NCI-H82 treated with DMSO at 0.1 percent for 48 hours (cell line): Measurements from ENCODE around the gene HS3ST6.
"Not testable (repeated sequence)": the region's sequence is repeated elsewhere in the genome, so short reads cannot be mapped to it uniquely, and the experiment has no call there.

ENCODE experiments used
- DNase-seq: peaks from one replicate; lab custom pipeline; 2025; ENCODE audit not compliant: unreplicated experiment; lab: John Stamatoyannopoulos, UW

The HS3ST6 gene

DNA sequence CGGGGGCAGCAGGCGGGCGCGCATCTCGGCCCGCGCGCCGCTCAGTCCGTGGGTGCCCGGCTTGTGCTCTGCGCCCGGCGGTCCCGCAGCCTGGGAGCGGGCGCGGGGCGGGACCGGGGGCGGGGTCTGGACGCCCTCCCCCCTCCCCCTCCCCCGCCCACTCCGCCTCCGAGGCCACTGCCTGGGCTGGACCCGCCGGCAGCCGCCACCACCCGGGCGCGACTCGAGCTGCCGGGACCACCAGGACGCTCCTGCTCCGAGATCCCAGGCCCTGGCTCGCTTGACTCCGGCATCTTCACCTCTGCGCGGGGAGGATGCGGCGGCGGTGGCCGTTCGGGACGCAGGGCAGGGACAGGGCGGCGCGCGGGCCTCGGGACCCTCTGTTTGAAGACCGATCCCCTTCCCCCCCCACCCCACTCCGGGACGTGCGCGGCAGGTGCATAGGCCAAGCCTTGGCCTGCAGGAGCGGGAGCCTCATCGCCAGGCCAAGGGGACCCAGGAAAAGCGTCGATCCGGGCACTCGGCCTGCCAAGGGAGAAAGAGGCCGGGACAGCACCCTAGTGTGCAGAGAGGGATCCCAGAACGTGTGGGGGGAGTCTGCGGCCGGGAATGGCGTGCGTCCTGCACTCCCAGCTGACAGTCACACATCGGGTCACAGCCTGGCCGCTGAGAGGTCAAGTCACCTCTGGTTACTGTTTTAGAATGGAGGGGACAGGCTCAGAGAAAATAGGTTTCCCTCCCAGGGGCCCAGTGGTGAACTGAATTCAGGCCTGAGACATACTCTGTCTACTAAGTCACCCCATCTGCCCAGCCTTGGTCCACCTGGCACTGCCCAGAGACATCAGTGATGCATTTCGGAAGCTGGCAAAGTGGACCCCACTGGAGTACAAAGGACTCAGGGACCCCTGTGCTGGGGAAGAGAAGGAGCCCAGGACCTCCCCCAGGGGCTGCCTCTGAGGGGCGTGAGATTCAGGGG lies at the start of gene HS3ST6:
HS3ST6 (minus strand) TSS at position 65 of the 976 bp plus-strand sequence. CDS start 92 bp downstream, outside the sequence.
- DNase-seq, result no peak

DNA sequence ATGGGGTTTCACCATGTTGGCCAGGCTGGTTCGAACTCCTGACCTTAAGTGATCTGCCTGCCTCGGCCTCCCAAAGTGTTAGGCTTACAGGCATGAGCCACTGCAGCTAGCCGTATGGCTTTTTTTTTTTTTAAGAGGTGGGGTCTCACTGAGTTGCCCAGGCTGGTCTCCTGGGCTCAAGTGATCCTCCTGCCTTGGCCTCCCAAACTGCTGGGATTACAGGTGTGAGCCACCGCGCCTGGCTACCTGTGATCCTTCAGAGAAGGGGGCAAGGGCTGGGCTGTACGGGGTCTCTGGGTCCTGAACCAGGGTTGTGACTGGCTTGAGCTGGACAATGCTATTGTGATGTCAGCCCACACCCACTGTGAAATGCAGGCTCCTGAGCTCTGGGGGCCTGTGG lies 48.2 kb upstream of the HS3ST6 start, which contains the start of gene RNF151:
RNF151 (plus strand) TSS at position 397 of the 400 bp plus-strand sequence. CDS start 26 bp downstream, outside the sequence.
- DNase-seq, result no peak

DNA sequence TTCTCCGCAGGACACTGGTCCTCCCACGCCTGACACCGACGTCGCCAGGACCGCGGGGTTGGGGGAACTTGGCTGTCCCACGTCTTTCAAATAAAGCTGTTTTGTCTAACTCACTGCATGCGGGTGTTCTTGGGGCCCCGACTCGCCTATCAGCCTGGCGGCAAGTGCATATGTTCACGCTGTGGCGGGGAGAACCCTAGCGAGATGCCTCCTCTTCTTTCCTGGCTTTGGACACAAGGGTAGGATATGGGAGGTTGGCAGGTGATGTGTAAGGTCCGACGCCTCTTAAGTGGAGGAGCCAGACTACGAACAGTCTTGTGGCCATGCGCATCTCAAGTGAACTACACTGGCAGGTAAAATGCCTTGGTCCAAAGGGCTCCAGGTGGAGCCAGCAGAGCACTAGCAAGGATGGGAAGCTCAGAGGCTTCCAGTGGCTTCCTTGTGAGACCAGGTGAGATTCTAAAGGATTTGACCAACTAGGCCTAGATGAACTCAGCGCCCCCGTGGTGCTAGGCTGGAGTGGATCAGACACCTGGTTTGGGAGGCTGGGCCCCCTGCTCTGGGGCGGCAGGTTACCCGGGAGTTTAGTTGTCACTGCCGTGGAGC lies 47.3 kb upstream of the HS3ST6 start:
- no peak for DNase-seq

DNA sequence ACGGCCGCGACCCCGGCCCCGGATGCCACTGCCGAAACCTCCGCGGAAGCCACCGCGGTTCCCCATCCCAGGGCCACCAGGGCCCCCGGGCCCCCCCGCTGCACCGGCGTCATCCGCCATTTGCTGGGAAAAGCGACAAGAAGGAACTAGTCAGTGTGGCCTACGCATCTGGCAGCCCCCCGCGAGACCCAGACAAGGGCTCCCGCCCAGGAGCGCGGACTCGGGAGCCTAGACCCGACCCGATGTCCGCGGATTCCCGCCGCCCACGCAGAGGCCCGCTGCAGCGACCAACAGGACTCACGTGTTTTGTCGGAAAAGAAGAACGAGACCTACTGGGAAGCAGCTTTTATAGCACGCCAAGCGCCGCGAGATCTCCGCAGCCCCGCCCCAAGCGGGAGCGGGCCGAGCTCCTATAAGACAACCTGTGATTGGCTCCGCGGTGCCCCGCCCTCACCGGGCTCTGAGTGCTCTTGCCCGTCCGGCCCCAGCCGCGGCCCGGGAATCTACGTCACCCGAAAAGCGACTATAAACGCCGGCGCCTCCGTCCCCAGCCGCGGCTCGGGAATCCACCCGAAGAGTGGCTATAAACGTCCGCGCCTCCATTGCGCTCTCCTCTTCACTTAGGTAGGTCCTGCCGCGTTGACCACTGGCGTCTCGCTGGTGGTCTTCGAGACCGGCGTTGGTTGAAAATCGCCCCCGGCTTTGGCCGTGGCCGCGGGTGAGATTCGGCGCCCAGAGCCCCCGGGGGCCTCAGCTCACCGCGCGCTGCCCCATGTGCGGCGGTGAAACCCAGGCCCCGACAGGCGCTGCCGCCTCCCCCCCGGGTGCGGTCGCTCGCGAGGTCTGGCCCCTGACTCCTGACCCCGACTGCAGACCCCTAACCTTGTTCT lies 46.5 kb upstream of the HS3ST6 start, which contains the start of gene RPS2:
RPS2 (minus strand) TSS at position 321 of the 890 bp plus-strand sequence; CDS start at position 120, 201 bp downstream.
- DNase-seq, result peak; percentile 96

DNA sequence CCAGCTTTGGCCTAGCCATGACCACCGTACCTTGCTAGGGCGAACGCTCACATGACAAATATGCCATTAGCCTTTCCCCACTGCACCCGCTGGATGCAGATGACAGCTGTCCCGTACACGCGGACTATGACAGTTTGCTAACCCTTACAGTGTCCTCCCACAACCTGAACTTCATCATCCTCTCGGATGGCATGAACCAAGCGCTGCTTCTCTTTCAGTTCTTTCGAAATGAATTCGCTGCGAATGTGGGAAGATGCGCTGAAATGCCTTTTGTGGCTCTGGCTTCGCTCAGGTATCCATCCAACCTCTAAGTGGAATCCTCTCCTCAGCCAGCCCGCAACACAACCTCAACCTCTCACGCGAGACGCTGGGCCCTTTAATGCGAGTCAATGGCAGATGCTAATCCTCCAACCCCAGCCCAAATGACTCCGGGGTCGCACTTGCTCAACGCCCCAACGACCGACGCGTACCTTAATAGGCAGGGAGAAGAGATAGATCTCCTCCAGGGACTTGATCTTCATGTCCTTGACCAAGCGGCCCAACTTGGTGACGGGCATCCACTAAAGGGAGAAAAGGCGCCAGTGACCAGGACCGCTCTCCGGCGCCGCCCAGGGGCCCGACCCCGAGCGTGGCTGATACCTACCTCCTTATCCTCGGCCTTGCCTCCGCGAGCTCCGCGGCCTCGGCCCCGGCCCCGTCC lies 45.7 kb upstream of the HS3ST6 start:
- no peak for DNase-seq

DNA sequence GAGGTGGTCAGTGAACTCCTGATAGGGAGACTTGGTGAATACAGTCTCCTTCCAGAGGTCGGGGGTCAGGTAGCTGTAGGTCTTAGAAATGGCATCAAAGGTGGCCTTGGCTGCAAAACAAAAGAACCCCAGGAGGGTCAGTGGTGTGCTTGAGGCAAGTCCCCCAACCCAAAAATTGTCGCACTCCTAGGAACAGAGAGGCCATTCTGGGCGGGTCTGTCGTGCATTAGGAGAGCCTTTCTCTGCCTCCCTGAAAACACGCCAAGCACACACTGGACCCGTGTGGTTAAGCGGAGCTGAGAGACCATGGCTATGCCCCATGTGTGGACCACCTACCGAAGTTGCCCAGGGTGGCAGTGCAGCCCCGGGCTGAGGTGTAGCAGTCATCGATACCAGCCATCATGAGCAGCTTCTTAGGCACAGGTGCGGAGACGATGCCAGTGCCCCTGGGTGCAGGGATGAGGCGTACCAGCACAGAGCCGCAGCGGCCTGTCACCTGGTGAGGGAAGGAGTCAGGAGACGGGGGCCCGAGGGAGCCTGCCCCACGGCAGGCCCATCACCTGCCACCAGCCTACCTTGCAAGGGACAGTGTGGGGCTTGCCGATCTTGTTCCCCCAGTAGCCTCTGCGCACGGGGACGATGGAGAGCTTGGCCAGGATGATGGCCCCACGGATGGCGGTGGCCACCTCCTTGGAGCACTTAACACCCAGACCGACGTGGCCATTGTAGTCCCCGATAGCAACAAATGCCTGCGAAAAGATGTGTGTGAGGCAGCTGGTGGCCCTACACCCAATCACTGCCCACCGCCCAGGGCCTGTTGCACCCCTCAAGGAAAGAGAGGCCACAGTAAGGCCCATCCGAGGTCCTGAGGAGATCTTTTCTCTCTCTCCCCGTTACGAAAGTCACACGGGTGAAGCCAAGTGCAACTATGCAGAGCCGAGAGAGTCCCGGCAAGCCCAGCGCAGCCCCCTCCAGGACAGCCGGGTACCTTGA lies 44.2 kb upstream of the HS3ST6 start:
- DNase-seq, result not testable (repeated sequence)

DNA sequence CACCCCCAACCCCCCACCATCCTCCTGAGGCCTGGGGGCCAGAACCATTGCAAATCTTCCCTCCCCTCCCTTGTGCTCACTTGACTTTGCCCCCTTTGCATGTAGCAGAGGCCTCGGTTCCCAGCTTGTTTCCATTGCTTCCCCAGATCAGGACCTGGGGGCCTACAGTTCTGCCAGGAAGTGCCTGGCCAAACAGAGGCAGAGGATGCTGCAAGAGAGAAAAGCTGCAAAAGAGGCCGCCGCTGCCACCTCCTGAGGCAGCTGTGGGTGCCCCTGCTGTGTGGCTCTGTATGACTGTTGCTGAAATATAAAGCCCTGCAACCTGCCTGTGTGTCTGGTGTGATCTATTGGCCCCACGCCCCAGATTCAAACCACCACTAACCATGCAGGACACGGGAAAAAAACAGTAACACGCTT lies 43.4 kb upstream of the HS3ST6 start:
- DNase-seq, result no peak

DNA sequence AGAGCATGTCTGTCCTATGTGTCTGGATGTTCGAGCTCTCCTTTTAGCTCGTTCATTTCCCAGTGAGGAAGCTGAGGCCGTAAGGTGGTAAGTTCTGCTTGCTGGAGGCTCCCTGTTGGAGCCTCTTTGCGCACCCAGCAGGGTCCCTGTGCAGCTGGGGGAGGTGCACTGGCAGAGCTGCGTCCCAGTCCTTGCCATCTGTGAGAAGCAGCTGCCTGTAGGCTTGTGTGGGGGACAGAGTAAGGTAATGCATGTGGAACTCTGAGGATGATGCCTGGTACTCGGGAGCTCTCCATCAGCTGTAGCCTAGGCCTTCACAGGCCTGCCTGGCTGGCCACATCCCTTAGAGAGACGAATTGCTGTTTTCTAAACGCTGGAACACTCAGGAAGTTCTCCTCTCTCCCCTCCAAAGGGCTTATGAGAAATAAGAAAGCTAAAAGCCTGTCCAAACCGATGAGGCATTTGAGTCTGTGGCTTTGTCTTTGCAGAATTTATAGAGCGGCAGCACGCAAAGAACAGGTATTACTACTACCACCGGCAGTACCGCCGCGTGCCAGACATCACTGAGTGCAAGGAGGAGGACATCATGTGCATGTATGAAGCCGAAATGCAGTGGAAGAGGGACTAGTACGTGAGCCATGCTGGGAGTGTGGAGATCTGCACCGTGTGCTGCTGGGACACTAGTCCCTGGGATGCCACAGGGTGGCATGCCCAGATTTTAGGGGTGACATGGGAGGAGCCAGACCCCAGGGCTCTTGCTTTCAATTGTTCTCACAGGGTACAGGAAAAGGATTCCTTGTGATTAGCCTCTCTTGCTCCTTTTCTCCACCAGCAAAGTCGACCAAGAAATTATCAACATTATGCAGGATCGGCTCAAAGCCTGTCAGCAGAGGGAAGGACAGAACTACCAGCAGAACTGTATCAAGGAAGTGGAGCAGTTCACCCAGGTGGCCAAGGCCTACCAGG lies 42.7 kb upstream of the HS3ST6 start:
- peak; percentile 62 for DNase-seq

DNA sequence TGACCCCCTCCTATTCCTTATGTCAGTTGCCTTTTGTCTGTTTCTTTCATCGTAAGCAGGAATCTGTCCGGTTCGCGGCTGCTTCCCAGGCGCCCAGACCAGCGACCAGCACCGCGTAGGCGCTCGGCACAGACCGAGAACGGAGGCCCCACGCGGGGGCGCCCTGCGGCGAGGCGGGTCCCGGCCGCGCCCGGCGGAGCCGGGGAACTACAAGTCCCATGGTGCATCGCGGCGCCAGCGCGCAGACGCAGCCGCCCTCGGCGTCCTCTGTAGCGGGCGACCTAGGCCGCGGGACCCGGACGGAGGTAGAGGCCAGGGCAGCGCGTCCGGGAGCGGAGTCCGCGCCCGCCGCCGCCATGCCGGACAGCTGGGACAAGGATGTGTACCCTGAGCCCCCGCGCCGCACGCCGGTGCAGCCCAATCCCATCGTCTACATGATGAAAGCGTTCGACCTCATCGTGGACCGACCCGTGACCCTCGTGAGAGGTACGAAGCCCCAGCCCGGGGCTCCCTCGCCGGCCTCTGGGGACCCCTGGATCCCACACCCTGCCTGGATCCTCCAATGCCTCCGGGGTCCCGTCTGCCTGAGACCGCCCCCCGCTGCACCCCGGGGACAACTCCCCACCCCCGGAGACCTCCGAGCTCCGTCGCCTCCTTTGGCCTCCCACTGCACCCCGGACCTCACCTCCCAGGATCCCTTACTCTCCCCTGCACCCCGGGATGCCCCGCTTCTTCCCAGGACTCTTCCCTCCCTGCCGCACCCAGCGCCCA lies 41.2 kb upstream of the HS3ST6 start, which contains the start of gene NDUFB10:
NDUFB10 (plus strand) TSS at position 270 of the 771 bp plus-strand sequence; CDS start at position 357, 87 bp downstream.
- peak; percentile 51 for DNase-seq

DNA sequence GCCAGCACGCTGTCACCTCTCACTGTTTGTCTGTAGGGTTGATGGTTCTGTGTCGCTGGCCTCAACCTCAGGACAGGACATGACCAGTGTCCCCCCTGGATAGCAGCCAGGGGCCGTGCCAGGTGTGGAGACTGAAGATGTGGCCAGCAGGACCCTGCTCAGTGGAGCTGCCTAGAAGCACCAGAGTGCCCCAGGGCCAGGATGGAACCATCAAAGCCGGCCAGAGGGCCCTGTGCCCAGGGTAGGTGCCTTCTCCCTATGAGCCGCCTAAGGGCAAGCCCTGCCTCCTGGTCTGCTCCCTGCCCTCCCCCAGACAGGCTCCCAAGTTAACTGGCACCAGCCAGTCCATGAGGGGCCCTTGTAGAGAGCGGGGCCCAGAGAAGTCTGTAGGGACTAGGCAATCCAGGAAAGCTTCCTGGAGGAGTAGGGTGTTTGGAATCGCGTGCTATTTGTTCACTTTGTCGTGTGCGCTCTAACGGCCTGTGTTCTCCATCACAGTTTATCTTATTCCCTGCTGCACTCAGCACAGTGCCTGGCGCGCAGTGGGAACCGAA lies 40.6 kb upstream of the HS3ST6 start:
- no peak for DNase-seq

DNA sequence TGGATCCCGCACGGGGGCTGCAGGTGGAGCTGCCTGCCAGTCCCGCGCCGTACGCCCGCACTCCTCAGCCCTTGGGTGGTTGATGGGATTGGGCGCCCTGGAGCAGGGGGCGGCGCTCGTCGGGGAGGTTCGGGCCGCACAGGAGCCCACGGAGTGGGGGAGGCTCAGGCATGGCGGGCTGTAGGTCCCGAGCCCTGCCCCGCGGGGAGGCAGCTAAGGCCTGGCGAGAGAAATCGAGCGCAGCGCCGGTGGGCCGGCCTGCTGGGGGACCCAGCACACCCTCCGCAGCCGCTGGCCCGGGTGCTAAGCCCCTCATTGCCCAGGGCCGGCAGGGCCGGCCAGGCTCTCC lies 39.9 kb upstream of the HS3ST6 start:
- not testable (repeated sequence) for DNase-seq

DNA sequence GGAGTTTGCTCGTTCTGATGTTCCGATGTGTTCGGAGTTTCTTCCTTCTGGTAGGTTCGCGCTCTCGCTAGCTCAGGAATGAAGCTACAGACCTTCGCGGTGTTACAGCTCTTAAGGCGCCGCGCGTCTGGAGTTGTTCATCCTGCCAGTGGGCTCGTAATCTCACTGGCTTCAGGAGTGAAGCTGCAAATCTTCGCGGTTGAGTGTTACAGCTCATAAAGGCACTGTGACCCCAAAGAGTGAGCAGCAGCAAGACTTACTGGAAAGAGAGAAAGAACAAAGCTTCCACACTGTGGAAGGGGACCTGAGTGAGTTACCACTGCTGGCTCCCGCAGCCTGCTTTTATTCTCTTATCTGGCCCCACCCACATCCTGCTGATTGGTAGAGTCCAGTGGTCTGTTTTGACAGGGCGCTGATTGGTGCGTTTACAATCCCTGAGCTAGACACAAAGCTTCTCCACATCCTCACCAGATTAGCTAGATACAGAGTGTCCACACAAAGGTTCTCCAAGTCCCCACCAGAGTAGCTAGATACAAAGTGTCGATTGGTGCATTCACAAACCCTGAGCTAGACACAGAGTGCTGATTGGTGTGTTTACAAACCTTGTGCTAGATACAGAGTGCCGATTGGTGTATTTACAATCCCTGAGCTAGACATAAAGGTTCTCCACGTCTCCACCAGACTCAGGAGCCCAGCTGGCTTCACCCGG lies 39.4 kb upstream of the HS3ST6 start:
- DNase-seq, result not testable (repeated sequence)

DNA sequence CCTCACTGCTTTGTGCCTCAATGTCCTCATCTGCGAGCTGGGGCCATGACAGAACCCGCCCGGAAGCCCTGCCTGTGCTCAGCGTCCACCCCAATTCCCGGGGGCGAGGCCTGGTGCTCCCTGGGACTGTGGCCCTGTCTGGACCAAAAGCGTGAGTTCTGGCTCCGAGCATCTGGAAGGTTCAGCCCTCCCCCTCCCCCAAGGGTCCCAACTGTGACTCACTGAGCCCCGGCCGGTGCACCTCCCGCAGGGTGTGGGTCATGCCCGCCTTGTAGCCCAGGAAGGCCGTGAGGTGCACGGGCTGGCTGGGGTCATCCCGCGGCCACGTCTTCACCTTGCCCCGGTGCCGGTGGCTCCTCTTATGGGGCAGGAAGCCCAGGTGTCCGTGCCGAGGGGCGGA lies 35.5 kb upstream of the HS3ST6 start:
- DNase-seq, result no peak

DNA sequence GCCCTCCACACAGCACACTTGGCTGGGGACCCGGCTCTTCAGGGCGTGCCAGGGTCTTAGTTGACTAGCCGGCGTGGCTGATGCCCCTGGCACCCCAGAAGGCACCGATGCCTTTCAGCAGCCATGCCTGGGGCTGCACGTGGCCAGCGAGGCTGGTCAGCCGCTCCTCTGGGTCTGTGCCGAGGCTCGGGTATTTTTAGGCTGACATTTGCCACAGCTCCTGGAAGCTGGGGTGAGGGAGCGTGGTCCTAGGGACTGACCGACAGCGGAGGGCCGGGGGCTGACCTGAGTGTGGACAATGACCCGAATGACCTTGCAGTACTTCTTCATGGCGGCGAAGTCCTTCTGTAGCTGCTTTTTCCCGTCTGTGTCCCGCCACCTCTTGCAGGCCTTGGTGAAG lies 32.3 kb upstream of the HS3ST6 start:
- DNase-seq, result no peak

DNA sequence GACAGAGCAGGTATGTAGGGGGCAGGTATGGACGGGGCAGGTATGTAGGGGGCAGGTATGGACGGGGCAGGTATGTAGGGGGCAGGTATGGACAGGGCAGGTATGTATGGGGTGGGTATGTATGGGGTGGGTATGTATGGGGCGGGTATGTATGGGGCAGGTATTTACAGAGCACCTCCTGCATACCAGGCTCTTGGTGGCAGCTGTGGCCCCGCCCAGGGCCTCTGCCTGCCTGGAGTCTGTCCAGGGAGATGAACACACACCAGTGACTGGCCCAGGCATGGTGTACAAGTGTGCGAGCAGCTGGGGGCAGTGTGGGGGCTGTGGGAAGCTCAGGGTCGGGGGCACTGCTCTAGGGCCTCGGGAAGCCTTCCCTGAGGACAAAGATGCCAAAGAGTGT lies 31.8 kb upstream of the HS3ST6 start:
- DNase-seq, result no peak

DNA sequence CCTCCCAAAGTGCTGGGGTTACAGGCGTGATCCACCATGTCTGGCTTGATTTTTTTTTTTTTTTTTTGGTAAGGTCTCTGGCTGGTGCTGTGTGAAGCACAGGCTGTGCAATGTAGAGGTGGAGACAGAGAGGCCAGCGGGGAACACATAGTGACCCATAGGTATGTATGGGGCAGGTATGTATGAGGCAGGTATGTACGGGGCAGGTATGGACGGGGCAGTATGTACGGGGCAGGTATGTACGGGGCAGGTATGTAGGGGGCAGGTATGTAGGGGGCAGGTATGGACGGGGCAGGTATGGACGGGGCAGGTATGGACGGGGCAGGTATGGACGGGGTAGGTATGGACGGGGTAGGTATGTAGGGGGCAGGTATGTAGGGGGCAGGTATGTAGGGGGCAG lies 31.3 kb upstream of the HS3ST6 start:
- no peak for DNase-seq
